SK-N-SH treated with all-trans-retinoic acid at 6 μM for 48 hours (cell line): ENCODE data around the gene SOWAHB.

Experiments used
- ATAC-seq: fragments of 200-7000 bp; cut with Tn5 transposase; 3 replicates; pipeline ENCODE4 v1.9.1; 2020; ENCODE audit warnings: mild to moderate bottlenecking, moderate library complexity
- ARNTL ChIP-seq: fragments of 450-650 bp; formaldehyde crosslinking; IDR thresholded peaks from 2 replicates; pipeline ENCODE4 v1.5.0; 2020; ENCODE audit warnings: low read depth, mild to moderate bottlenecking, moderate library complexity, borderline replicate concordance
- BACH2 ChIP-seq: fragments of 250-450 bp; sonication (Bioruptor Pico); IDR thresholded peaks from 2 replicates; pipeline ENCODE4 v1.9.0; 2021; ENCODE audit warnings: mild to moderate bottlenecking, borderline replicate concordance
- CREB5 ChIP-seq: fragments of 250-450 bp; sonication (Bioruptor Pico); IDR thresholded peaks from 2 replicates; pipeline ENCODE4 v1.5.1; 2020; ENCODE audit warnings: low read depth, mild to moderate bottlenecking, moderate library complexity
- CSDC2 ChIP-seq: fragments of 250-450 bp; sonication (Bioruptor Pico); IDR thresholded peaks from 2 replicates; pipeline ENCODE4 v1.5.0; 2020; ENCODE audit warnings: mild to moderate bottlenecking, moderate library complexity
- CSRNP3 ChIP-seq: fragments of 250-450 bp; sonication (Bioruptor Pico); IDR thresholded peaks from 2 replicates; pipeline ENCODE4 v1.5.1; 2021; ENCODE audit warnings: mild to moderate bottlenecking, moderate library complexity
- ESRRG ChIP-seq: fragments of 250-450 bp; sonication (Bioruptor Pico); IDR thresholded peaks from 2 replicates; pipeline ENCODE4 v1.6.1; 2021; ENCODE audit warnings: mild to moderate bottlenecking
- ISL1 ChIP-seq: fragments of 250-450 bp; sonication (Bioruptor Pico); IDR thresholded peaks from 2 replicates; pipeline ENCODE4 v2.1.2; 2022; ENCODE audit warnings: mild to moderate bottlenecking, moderate library complexity
- OSR1 ChIP-seq: fragments of 250-450 bp; sonication (Bioruptor Pico); IDR thresholded peaks from 2 replicates; pipeline ENCODE4 v1.8.0; 2022; ENCODE audit warnings: moderate library complexity, mild to moderate bottlenecking, inconsistent platforms
- PATZ1 ChIP-seq: fragments of 250-450 bp; sonication (Bioruptor Pico); IDR thresholded peaks from 2 replicates; pipeline ENCODE4 v1.8.0; 2020; ENCODE audit warnings: mild to moderate bottlenecking, moderate library complexity, borderline replicate concordance
- POU6F1 ChIP-seq: fragments of 250-450 bp; sonication (Bioruptor Pico); IDR thresholded peaks from 2 replicates; pipeline ENCODE4 v1.8.0; 2021; ENCODE audit warnings: low read depth, mild to moderate bottlenecking, moderate library complexity, borderline replicate concordance
- PPARA ChIP-seq: fragments of 250-450 bp; sonication (Bioruptor Pico); IDR thresholded peaks from 2 replicates; pipeline ENCODE4 v1.5.0; 2020; ENCODE audit warnings: mild to moderate bottlenecking, borderline replicate concordance
- RARB ChIP-seq: fragments of 250-450 bp; sonication (Bioruptor Pico); IDR thresholded peaks from 2 replicates; pipeline ENCODE4 v1.8.0; 2021; ENCODE audit warnings: mild to moderate bottlenecking, moderate library complexity
- SNAI2 ChIP-seq: fragments of 250-450 bp; sonication (Bioruptor Pico); IDR thresholded peaks from 2 replicates; pipeline ENCODE4 v1.5.0; 2020; ENCODE audit warnings: mild to moderate bottlenecking, moderate library complexity
- TCF4 ChIP-seq: fragments of 250-450 bp; sonication (Bioruptor Pico); IDR thresholded peaks from 2 replicates; pipeline ENCODE4 v1.8.0; 2021; ENCODE audit warnings: mild to moderate bottlenecking, moderate library complexity, borderline replicate concordance
- TOX ChIP-seq: fragments of 250-450 bp; sonication (Bioruptor Pico); IDR thresholded peaks from 2 replicates; pipeline ENCODE4 v1.8.0; 2021; ENCODE audit warnings: mild to moderate bottlenecking, moderate library complexity, borderline replicate concordance
- TSHZ2 ChIP-seq: fragments of 250-450 bp; sonication (Bioruptor Pico); IDR thresholded peaks from 2 replicates; pipeline ENCODE4 v1.5.0; 2020; ENCODE audit warnings: mild to moderate bottlenecking, moderate library complexity
- ZC3H10 ChIP-seq: fragments of 250-450 bp; sonication (Bioruptor Pico); IDR thresholded peaks from 2 replicates; pipeline ENCODE4 v1.5.1; 2021; ENCODE audit warnings: mild to moderate bottlenecking, moderate library complexity
- ZFP3 ChIP-seq: fragments of 250-450 bp; sonication (Bioruptor Pico); IDR thresholded peaks from 2 replicates; pipeline ENCODE4 v1.5.0; 2020; ENCODE audit warnings: mild to moderate bottlenecking, moderate library complexity
- ZFP30 ChIP-seq: fragments of 450-650 bp; formaldehyde crosslinking; IDR thresholded peaks from 2 replicates; pipeline ENCODE4 v1.5.0; 2022; ENCODE audit warnings: mild to moderate bottlenecking, moderate library complexity
- ZNF565 ChIP-seq: fragments of 450-650 bp; formaldehyde crosslinking; conservative IDR thresholded peaks from 2 replicates; pipeline ENCODE4 v1.5.0; 2020; ENCODE audit warnings: low read depth, mild to moderate bottlenecking, moderate library complexity
- ZNF70 ChIP-seq: fragments of 450-650 bp; formaldehyde crosslinking; IDR thresholded peaks from 2 replicates; pipeline ENCODE4 v1.5.0; 2020; ENCODE audit warnings: mild to moderate bottlenecking, moderate library complexity
- ZNF8 ChIP-seq: fragments of 450-650 bp; formaldehyde crosslinking; IDR thresholded peaks from 2 replicates; pipeline ENCODE4 v1.5.0; 2020; ENCODE audit warnings: mild to moderate bottlenecking, moderate library complexity

The SOWAHB gene

GRCh38 chr4:76867377-76867776 lies 30.6 kb downstream of the SOWAHB start:
- ATAC-seq, result no peak

GRCh38 chr4:76866641-76867040 lies 31.3 kb downstream of the SOWAHB start:
- ATAC-seq, result no peak
- TF ChIP-seq RARB (CRISPR knock-in tag) (no peak), CREB5 (CRISPR knock-in tag) (no peak), TSHZ2 (CRISPR knock-in tag) (no peak), ZFP3 (CRISPR knock-in tag) (no peak), ESRRG (CRISPR knock-in tag) (no peak), BACH2 (no peak)

More at GRCh38 chr4:76867377-76867776, 30.6 kb downstream of the SOWAHB start:
- TF ChIP-seq CSRNP3 (no peak), CSDC2 (no peak), ZFP30 (CRISPR knock-in tag) (no peak), ZNF70 (no peak), ARNTL (CRISPR knock-in tag) (no peak), ZNF8 (no peak), POU6F1 (CRISPR knock-in tag) (no peak)

- TF ChIP-seq ESRRG (CRISPR knock-in tag), result no peak
- no peak for TF ChIP-seq BACH2
- TF ChIP-seq, all 23 proteins: peak for 0
- no peak for ATAC-seq
These were observed 39.6 kb downstream of the SOWAHB start for GRCh38 chr4:76858319-76858718.

- no peak for ATAC-seq
- no peak for TF ChIP-seq CREB5 (CRISPR knock-in tag)
- no peak for TF ChIP-seq CSDC2
- no peak for TF ChIP-seq PPARA (CRISPR knock-in tag)
- no peak for TF ChIP-seq TCF4 (CRISPR knock-in tag)
- TF ChIP-seq ZNF565, result no peak
- TF ChIP-seq CSRNP3, result no peak
- no peak for TF ChIP-seq ARNTL (CRISPR knock-in tag)
- no peak for TF ChIP-seq ISL1 (CRISPR knock-in tag)
- no peak for TF ChIP-seq BACH2
- TF ChIP-seq ZC3H10 (CRISPR knock-in tag), result no peak
- TF ChIP-seq SNAI2, result no peak
- TF ChIP-seq ZNF8, result no peak
- TF ChIP-seq ESRRG (CRISPR knock-in tag), result no peak
- TF ChIP-seq TOX, result no peak
- TF ChIP-seq PATZ1 (CRISPR knock-in tag), result no peak
- no peak for TF ChIP-seq RARB (CRISPR knock-in tag)
- TF ChIP-seq OSR1 (CRISPR knock-in tag), result no peak
- no peak for TF ChIP-seq TSHZ2 (CRISPR knock-in tag)
These were observed 40.9 kb downstream of the SOWAHB start for GRCh38 chr4:76857074-76857409.
